Endothelial cell of umbilical vein (primary cell): Measurements from ENCODE around the gene NCF4. TPM values are rescaled to one million over a fixed set of nuclear protein-coding genes. Genes with fewer than 3 reads are reported as not detected.

Source experiments
- BruUV-seq: library from RNA; stranded (reverse); fragments of 400-500 nt; replicated peaks from 2 replicates; lab custom pipeline; 2021; lab: Mats Ljungman, UMichigan
- CTCF ChIA-PET: fragments of 300-600, 350-600 bp; sonication (Branson Sonifier 250); formaldehyde crosslinking; loops from one replicate; lab custom pipeline; 2021; ENCODE audit warnings: antibody characterized with exemption, inconsistent platforms; lab: Charles Lee
- POLR2A ChIA-PET: fragments of 300-600, 350-600 bp; sonication (Branson Sonifier 250); formaldehyde crosslinking; loops from one replicate; lab custom pipeline; 2021; ENCODE audit warnings: antibody characterized with exemption, inconsistent platforms; lab: Charles Lee
- DNase-seq: peaks from one replicate; pipeline ENCODE4 v3.0.0-alpha.2; 2011; ENCODE audit warnings: low read depth, low spot score
- FAIRE-seq: peaks from 2 replicates; lab custom pipeline; 2011; peaks lifted over from hg19 to GRCh38; lab: Jason Lieb, UNC
- H2AFZ ChIP-seq: 2 replicates; pipeline ENCODE4 v1.6.0; 2012; ENCODE audit warnings: low read depth, low read length, control low read depth, inconsistent platforms
- H3K27ac ChIP-seq: 2 replicates; pipeline ENCODE4 v1.5.1; 2011; ENCODE audit warnings: low read depth, mild to moderate bottlenecking, control low read depth, low read length, moderate library complexity; ENCODE audit not compliant: insufficient read depth
- H3K27me3 ChIP-seq, 2 experiments: 2 replicates each; pipeline versions ENCODE4 v1.6.0 to v1.6.1; 2011; ENCODE audit warnings: low read length in 2 of 2, mixed read lengths in 1 of 2; ENCODE audit not compliant: control insufficient read depth in 2 of 2, insufficient read depth in 2 of 2
- H3K36me3 ChIP-seq, 2 experiments: 2 replicates in 1 of 2; 3 replicates in 1 of 2; pipeline ENCODE4 v1.5.1; 2011; ENCODE audit warnings: low read length in 2 of 2, mild to moderate bottlenecking in 1 of 2, moderate library complexity in 1 of 2; ENCODE audit not compliant: control insufficient read depth in 2 of 2, insufficient read depth in 2 of 2; ENCODE audit errors: extremely low read depth in 1 of 2
- H3K4me1 ChIP-seq: 3 replicates; pipeline ENCODE4 v1.5.1; 2011; ENCODE audit warnings: mild to moderate bottlenecking, low read length; ENCODE audit not compliant: control insufficient read depth, insufficient read depth; ENCODE audit errors: extremely low read depth
- H3K4me2 ChIP-seq: 2 replicates; pipeline ENCODE4 v1.6.1; 2011; ENCODE audit warnings: low read length, control low read depth, mixed read lengths; ENCODE audit not compliant: insufficient read depth
- H3K4me3 ChIP-seq, 3 experiments: fragments of 200-600 bp in 1 of 3; sonication (generic), shearing (Covaris generic) in 1 of 3; replicated peaks in 1 of 3; 2 replicates each; pipeline ENCODE4 v1.5.1; 2011 to 2016; ENCODE audit warnings: control low read depth in 3 of 3, low read length in 3 of 3, mild to moderate bottlenecking in 2 of 3, inconsistent platforms in 1 of 3, low read depth in 1 of 3, moderate library complexity in 1 of 3; ENCODE audit not compliant: insufficient read depth in 1 of 3
- H3K79me2 ChIP-seq: 2 replicates; pipeline ENCODE4 v1.6.0; 2012; ENCODE audit warnings: low read length, inconsistent platforms; ENCODE audit not compliant: control insufficient read depth, insufficient read depth
- H3K9ac ChIP-seq: replicated peaks from 2 replicates; pipeline ENCODE3; 2011; ENCODE audit warnings: low read length, control low read depth; ENCODE audit not compliant: insufficient read depth; ENCODE audit errors: extremely low read depth
- H3K9me1 ChIP-seq: replicated peaks from 3 replicates; pipeline ENCODE4 v1.6.0; 2011; ENCODE audit warnings: mild to moderate bottlenecking, low read length; ENCODE audit not compliant: control insufficient read depth, insufficient read depth; ENCODE audit errors: extremely low read depth
- H3K9me3 ChIP-seq: replicated peaks from 2 replicates; pipeline ENCODE4 v1.5.1; 2012; ENCODE audit warnings: low read length, inconsistent platforms; ENCODE audit not compliant: control insufficient read depth, insufficient read depth
- H4K20me1 ChIP-seq: replicated peaks from 2 replicates; pipeline ENCODE3; 2011; ENCODE audit warnings: mild to moderate bottlenecking, low read length; ENCODE audit not compliant: control insufficient read depth, insufficient read depth; ENCODE audit errors: extremely low read depth
- CTCF ChIP-seq, 2 donors: IDR thresholded peaks; 1 replicate in 1 of 2; 2 replicates in 1 of 2; pipeline ENCODE4 v1.5.1; 2011; ENCODE audit warnings: low read length in 2 of 2, mild to moderate bottlenecking in 2 of 2, moderate library complexity in 2 of 2, control low read depth in 1 of 2, inconsistent platforms in 1 of 2, low read depth in 1 of 2; ENCODE audit not compliant: insufficient read depth in 1 of 2; ENCODE audit errors: extremely low read depth in 1 of 2
- EZH2 ChIP-seq: IDR thresholded peaks from 2 replicates; pipeline ENCODE4 v1.6.1; 2012; ENCODE audit warnings: borderline replicate concordance, low read depth, mild to moderate bottlenecking, moderate library complexity, low read length, inconsistent platforms; ENCODE audit not compliant: severe bottlenecking
- FOS ChIP-seq: IDR thresholded peaks from 2 replicates; pipeline ENCODE4 v1.6.1; 2011; ENCODE audit warnings: mild to moderate bottlenecking, low read length, moderate library complexity, borderline replicate concordance; ENCODE audit not compliant: insufficient read depth
- JUN ChIP-seq: IDR thresholded peaks from 2 replicates; pipeline ENCODE4 v1.6.1; 2011; ENCODE audit warnings: borderline replicate concordance, low read depth; ENCODE audit not compliant: insufficient read length, insufficient read depth
- MAX ChIP-seq: IDR thresholded peaks from 2 replicates; pipeline ENCODE4 v1.6.1; 2011; ENCODE audit not compliant: insufficient read depth, insufficient read length
- MYC ChIP-seq: IDR thresholded peaks from one replicate; pipeline ENCODE4 v1.6.1; 2011; ENCODE audit warnings: mild to moderate bottlenecking, low read depth, low read length
- POLR2AphosphoS5 ChIP-seq: IDR thresholded peaks from 2 replicates; pipeline ENCODE4 v1.6.1; 2012; ENCODE audit warnings: low read depth, mild to moderate bottlenecking, control low read depth, low read length, moderate library complexity; ENCODE audit not compliant: insufficient read depth
- dilution Hi-C: fragments of 300-500 bp; cut with MboI; formaldehyde crosslinking; loops from one replicate; pipeline ENCODE4 v1.15.0; 2019; ENCODE audit warnings: low sequenced_read_pairs; ENCODE audit not compliant: extremely low pct_ligation_motif_present
- intact Hi-C: fragments of 100-400 bp; cut with micrococcal nuclease; formaldehyde crosslinking; loops from one replicate; pipeline ENCODE4 v1.10.0; 2022
- polyA plus RNA-seq, 4 experiments: library from polyadenylated mRNA; depleted of rRNA in 3 of 4; stranded (reverse) in 3 of 4; unstranded in 1 of 4; fragments of >200 nt; gene quantifications; 2 replicates each; pipeline versions ENCODE4 v1.2.1 to v1.2.3, GENCODE V29; 2011 to 2012; ENCODE audit warnings: missing spikeins in 1 of 4
- total RNA-seq: library from RNA; stranded (reverse); gene quantifications from 2 replicates; pipeline ENCODE4 v1.2.3, GENCODE V29; 2021

NCF4 gene
- total and polyA plus RNA-seq, 2 donors (not counting 3 experiments of a cell fraction or from before 2014, with no cell fraction given) = 0.07 TPM; not detected in 1

- intact Hi-C loops = no loop called here
Observed at GRCh38 chr22:36862251-36863242, 1.7 kb downstream of the NCF4 start.

More at GRCh38 chr22:36862251-36863242, 1.7 kb downstream of the NCF4 start:
- H4K20me1 ChIP-seq = no peaks in the 10 kb centered on the region
- ChIA-PET POLR2A (interaction anchor here (0.6 kb wide), 1 partner anchor 117 kb away, joined by 3 read pairs; no protein-coding TSS in a partner anchor), CTCF (interaction anchor here (0.9 to 1.0 kb wide), 3 partner anchors 9 to 81 kb away, joined by 3 to 4 read pairs (median 4); no protein-coding TSS in a partner anchor)
- H3K79me2 ChIP-seq = no peaks in the 10 kb centered on the region
- H3K9me3 ChIP-seq = no peaks in the 10 kb centered on the region
- TF ChIP-seq MAX (no peak), JUN (no peak), MYC (no peak), EZH2 (no peak), FOS (no peak), CTCF (IDR thresholded peaks at IDR 0.05; ENCODE audit: extremely low read depth in 1 of 2, insufficient read depth in 1 of 2, low read depth in 1 of 2, low read length in 2 of 2) (no peak), POLR2AphosphoS5 (no peak)
- dilution Hi-C loops = no loop called here
- no peak overlapping the region for H3K9ac ChIP-seq
- H2AFZ ChIP-seq = no peak overlapping the region
- no peaks in the 10 kb centered on the region for H3K4me1 ChIP-seq
- H3K36me3 ChIP-seq = no peaks in the 10 kb centered on the region
- BruUV-seq = no TSS peak
- no peaks in the 10 kb centered on the region for H3K9me1 ChIP-seq
- no peak overlapping the region for H3K27ac ChIP-seq
- H3K27me3 ChIP-seq = peaks cover 0 to 4% of the 10 kb centered on the region in 2 experiments
- no peak for FAIRE-seq
- H3K4me2 ChIP-seq = no peak overlapping the region
- DNase-seq = no peak
- no peak overlapping the region for H3K4me3 ChIP-seq
